H9 (cell line): ENCODE measurements around the gene PRR16. TPM values are rescaled to one million over a fixed set of nuclear protein-coding genes. Genes with fewer than 3 reads are reported as not detected.

Experiments used
- DNase-seq: peaks from one replicate; pipeline ENCODE4 v3.0.0-alpha.2; 2017
- H2AFZ ChIP-seq: one replicate; pipeline ENCODE4 v1.6.1; 2013; ENCODE audit warnings: mild to moderate bottlenecking, low read length, control low read depth, moderate library complexity
- H2AK5ac ChIP-seq: 2 replicates; pipeline ENCODE4 v1.6.1; 2013; ENCODE audit warnings: low read length, control low read depth, mixed read lengths; ENCODE audit not compliant: insufficient read length
- H2BK120ac ChIP-seq: one replicate; pipeline ENCODE4 v1.6.1; 2013; ENCODE audit warnings: low read depth, mild to moderate bottlenecking, low read length, control low read depth, inconsistent platforms; ENCODE audit not compliant: poor library complexity, severe bottlenecking
- H2BK12ac ChIP-seq: 2 replicates; pipeline ENCODE4 v1.6.1; 2013; ENCODE audit warnings: low read length, control low read depth, mixed read lengths, low read depth; ENCODE audit not compliant: insufficient read length
- H2BK15ac ChIP-seq: 2 replicates; pipeline ENCODE4 v1.6.1; 2013; ENCODE audit warnings: low read depth, low read length, control low read depth
- H2BK20ac ChIP-seq: one replicate; pipeline ENCODE4 v1.6.1; 2013; ENCODE audit warnings: low read depth, mild to moderate bottlenecking, low read length, control low read depth, inconsistent platforms; ENCODE audit not compliant: poor library complexity, severe bottlenecking
- H2BK5ac ChIP-seq: 2 replicates; pipeline ENCODE4 v1.6.1; 2013; ENCODE audit warnings: low read length, control low read depth, mixed read lengths; ENCODE audit not compliant: insufficient read length
- H3K14ac ChIP-seq: 2 replicates; pipeline ENCODE4 v1.6.1; 2013; ENCODE audit warnings: low read length, control low read depth; ENCODE audit not compliant: insufficient read depth
- H3K18ac ChIP-seq: 2 replicates; pipeline ENCODE4 v1.6.1; 2013; ENCODE audit warnings: low read depth, mild to moderate bottlenecking, mixed read lengths, low read length, control low read depth; ENCODE audit not compliant: insufficient read length
- H3K23ac ChIP-seq: 2 replicates; pipeline ENCODE4 v1.6.1; 2013; ENCODE audit warnings: low read length, control low read depth, mixed read lengths, low read depth; ENCODE audit not compliant: insufficient read length
- H3K23me2 ChIP-seq: 2 replicates; pipeline ENCODE4 v1.6.1; 2013; ENCODE audit warnings: low read depth, mild to moderate bottlenecking, mixed read lengths, low read length, control low read depth; ENCODE audit not compliant: insufficient read length, poor library complexity, severe bottlenecking
- H3K27ac ChIP-seq: 2 replicates; pipeline ENCODE4 v1.5.1; 2013; ENCODE audit warnings: low read length, control low read depth, mixed read lengths, low read depth; ENCODE audit not compliant: insufficient read length
- H3K27me3 ChIP-seq: 2 replicates; pipeline ENCODE4 v1.6.1; 2013; ENCODE audit warnings: low read length, control low read depth, inconsistent platforms; ENCODE audit not compliant: insufficient read depth
- H3K4ac ChIP-seq: 2 replicates; pipeline ENCODE4 v1.6.1; 2013; ENCODE audit warnings: low read depth, mild to moderate bottlenecking, control low read depth, inconsistent platforms, low read length, moderate library complexity
- H3K4me1 ChIP-seq: 2 replicates; pipeline ENCODE4 v1.6.1; 2013; ENCODE audit warnings: low read length, control low read depth, inconsistent platforms; ENCODE audit not compliant: insufficient read depth
- H3K4me2 ChIP-seq: 2 replicates; pipeline ENCODE4 v1.6.1; 2013; ENCODE audit warnings: low read length, control low read depth, mixed read lengths; ENCODE audit not compliant: insufficient read length, insufficient read depth
- H3K56ac ChIP-seq: 2 replicates; pipeline ENCODE4 v1.6.1; 2013; ENCODE audit warnings: low read depth, mild to moderate bottlenecking, mixed read lengths, low read length, control low read depth; ENCODE audit not compliant: insufficient read length
- H3K79me1 ChIP-seq: 2 replicates; pipeline ENCODE4 v1.6.1; 2013; ENCODE audit warnings: low read depth, mild to moderate bottlenecking, moderate library complexity, low read length, control low read depth, inconsistent platforms; ENCODE audit not compliant: insufficient read depth, poor library complexity, severe bottlenecking
- H3K79me2 ChIP-seq: 2 replicates; pipeline ENCODE4 v1.6.1; 2013; ENCODE audit warnings: low read length, control low read depth, inconsistent platforms; ENCODE audit not compliant: insufficient read depth
- H3K9ac ChIP-seq: 2 replicates; pipeline ENCODE4 v1.6.1; 2013; ENCODE audit warnings: low read length, control low read depth, mixed read lengths; ENCODE audit not compliant: insufficient read length; ENCODE audit errors: extremely low read depth
- H3K9me3 ChIP-seq: one replicate; pipeline ENCODE4 v1.6.1; 2013; ENCODE audit warnings: low read depth, low read length, inconsistent platforms; ENCODE audit not compliant: control insufficient read depth
- H3T11ph ChIP-seq: one replicate; pipeline ENCODE4 v1.6.1; 2013; ENCODE audit warnings: mild to moderate bottlenecking, low read length, control low read depth, inconsistent platforms
- H4K20me1 ChIP-seq: one replicate; pipeline ENCODE4 v1.6.1; 2013; ENCODE audit not compliant: control insufficient read depth, insufficient read length, insufficient read depth
- H4K5ac ChIP-seq: 2 replicates; pipeline ENCODE4 v1.6.1; 2013; ENCODE audit warnings: low read depth, mild to moderate bottlenecking, mixed read lengths, low read length, control low read depth; ENCODE audit not compliant: insufficient read length
- H4K8ac ChIP-seq: replicated peaks from 2 replicates; pipeline ENCODE4 v1.6.1; 2013; ENCODE audit warnings: low read length, control low read depth, mixed read lengths, low read depth; ENCODE audit not compliant: insufficient read length
- H4K91ac ChIP-seq: 2 replicates; pipeline ENCODE4 v1.6.1; 2013; ENCODE audit warnings: low read depth, mild to moderate bottlenecking, moderate library complexity, mixed read lengths, low read length, control low read depth; ENCODE audit not compliant: insufficient read length
- H3K27ac Mint-ChIP-seq, 3 experiments: 2 replicates in 2 of 3; 3 replicates in 1 of 3; pipeline ENCODE4 v1.8.0; 2020 to 2021; ENCODE audit warnings: mixed read lengths in 3 of 3, mild to moderate bottlenecking in 1 of 3, moderate library complexity in 1 of 3
- H3K27me3 Mint-ChIP-seq: 2 replicates; pipeline ENCODE4 v1.8.0; 2021; ENCODE audit warnings: low read depth, mild to moderate bottlenecking, moderate library complexity, mixed read lengths
- H3K36me3 Mint-ChIP-seq, 3 experiments: 2 replicates in 2 of 3; 3 replicates in 1 of 3; pipeline ENCODE4 v1.8.0; 2020 to 2021; ENCODE audit warnings: low read depth in 3 of 3, mixed read lengths in 3 of 3; ENCODE audit not compliant: insufficient read depth in 1 of 3
- H3K4me1 Mint-ChIP-seq, 2 experiments: 2 replicates each; pipeline ENCODE4 v1.8.0; 2020; ENCODE audit warnings: mixed read lengths in 2 of 2
- H3K4me3 Mint-ChIP-seq, 2 experiments: 2 replicates in 1 of 2; 3 replicates in 1 of 2; pipeline ENCODE4 v1.8.0; 2020 to 2021; ENCODE audit warnings: mild to moderate bottlenecking in 2 of 2, mixed read lengths in 2 of 2, moderate library complexity in 1 of 2
- H3K9me3 Mint-ChIP-seq, 2 experiments: 2 replicates in 1 of 2; 3 replicates in 1 of 2; pipeline ENCODE4 v1.8.0; 2020; ENCODE audit warnings: mild to moderate bottlenecking in 2 of 2, mixed read lengths in 2 of 2, moderate library complexity in 1 of 2
- WGBS: extraction: QIAGEN DNeasy Blood & Tissue Kit; methylation state at CpG from one replicate; pipeline ENCODE4 v1.1.7; 2013; ENCODE audit warnings: missing lambda C conversion rate, low lambda C conversion rate, mixed read lengths; ENCODE audit not compliant: insufficient read length; ENCODE audit errors: extremely low coverage; 5-methylcytosine and 5-hydroxymethylcytosine counted together
- total RNA-seq: library from RNA; stranded (reverse); gene quantifications from 2 replicates; pipeline ENCODE4 v1.2.1, GENCODE V29; 2021
- TF ChIP-seq, protein P1 (sequence below): fragments of 200-600 bp; sonication (generic); conservative IDR thresholded peaks from 3 replicates; pipeline ENCODE4 v1.8.0; 2021; ENCODE audit warnings: antibody characterized with exemption, mild to moderate bottlenecking

The PRR16 gene
- total RNA-seq, 1 experiment from 2014 or later: 0.13 TPM

DNA sequence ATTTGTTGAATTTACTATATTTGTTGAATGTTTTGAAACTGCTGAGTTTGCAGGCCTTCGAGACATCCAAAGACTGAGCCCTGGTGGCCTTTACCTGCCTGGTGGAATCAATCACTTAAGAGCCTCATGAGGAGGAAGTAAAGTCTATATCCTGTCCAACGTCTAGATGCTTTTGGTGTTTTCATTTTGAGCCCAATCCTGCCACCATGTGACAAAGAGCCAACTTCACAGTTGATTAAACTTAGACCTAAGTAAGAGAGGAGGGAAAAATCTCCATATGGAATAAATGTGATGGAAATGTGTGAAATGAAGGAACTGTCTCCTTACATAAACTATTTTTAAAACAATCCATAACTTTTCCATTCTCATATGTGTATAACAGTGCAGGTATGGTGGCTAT lies 220.1 kb downstream of the PRR16 start:
- Histone ChIP-seq H3K9ac (no peak overlapping the region), H3K4ac (no peak overlapping the region), H2AFZ (no peak overlapping the region), H3K18ac (no peak overlapping the region), H2BK12ac (no peak overlapping the region), H4K20me1 (no peaks in the 10 kb centered on the region), H4K8ac (no peak overlapping the region), H2BK5ac (no peak overlapping the region), H2BK15ac (no peak overlapping the region), H3K23me2 (no peaks in the 10 kb centered on the region), H3T11ph (no peak overlapping the region), H2BK20ac (no peak overlapping the region), H3K56ac (no peak overlapping the region), H3K27me3 (no peaks in the 10 kb centered on the region), H3K14ac (no peak overlapping the region), H4K5ac (no peak overlapping the region), H3K79me2 (no peaks in the 10 kb centered on the region), H2AK5ac (no peak overlapping the region), H2BK120ac (no peak overlapping the region), H3K27ac (no peak overlapping the region), H3K4me2 (no peak overlapping the region), H3K79me1 (no peaks in the 10 kb centered on the region), H3K4me1 (peaks cover 6% of the 10 kb centered on the region; the same call in 1 of the 2 replicates), H3K23ac (no peak overlapping the region), H4K91ac (no peak overlapping the region), H3K9me3 (no peaks in the 10 kb centered on the region)
- no peaks in the 10 kb centered on the region for H3K36me3 Mint-ChIP-seq
- no peaks in the 10 kb centered on the region for H3K9me3 Mint-ChIP-seq
- WGBS: no CpG with 5 or more reads among the region's 2 CpGs
- no peak for DNase-seq
- H3K4me1 Mint-ChIP-seq: peaks cover 11 to 14% of the 10 kb centered on the region in 2 experiments
- TF ChIP-seq, protein P1, sequence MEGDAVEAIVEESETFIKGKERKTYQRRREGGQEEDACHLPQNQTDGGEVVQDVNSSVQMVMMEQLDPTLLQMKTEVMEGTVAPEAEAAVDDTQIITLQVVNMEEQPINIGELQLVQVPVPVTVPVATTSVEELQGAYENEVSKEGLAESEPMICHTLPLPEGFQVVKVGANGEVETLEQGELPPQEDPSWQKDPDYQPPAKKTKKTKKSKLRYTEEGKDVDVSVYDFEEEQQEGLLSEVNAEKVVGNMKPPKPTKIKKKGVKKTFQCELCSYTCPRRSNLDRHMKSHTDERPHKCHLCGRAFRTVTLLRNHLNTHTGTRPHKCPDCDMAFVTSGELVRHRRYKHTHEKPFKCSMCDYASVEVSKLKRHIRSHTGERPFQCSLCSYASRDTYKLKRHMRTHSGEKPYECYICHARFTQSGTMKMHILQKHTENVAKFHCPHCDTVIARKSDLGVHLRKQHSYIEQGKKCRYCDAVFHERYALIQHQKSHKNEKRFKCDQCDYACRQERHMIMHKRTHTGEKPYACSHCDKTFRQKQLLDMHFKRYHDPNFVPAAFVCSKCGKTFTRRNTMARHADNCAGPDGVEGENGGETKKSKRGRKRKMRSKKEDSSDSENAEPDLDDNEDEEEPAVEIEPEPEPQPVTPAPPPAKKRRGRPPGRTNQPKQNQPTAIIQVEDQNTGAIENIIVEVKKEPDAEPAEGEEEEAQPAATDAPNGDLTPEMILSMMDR: no peak
- no peak overlapping the region for H3K27ac Mint-ChIP-seq
- no peaks in the 10 kb centered on the region; the same call in 1 of the 2 replicates for H3K27me3 Mint-ChIP-seq
- no peak overlapping the region for H3K4me3 Mint-ChIP-seq
